Adrenal gland (tissue), 12 donors: ENCODE results near the gene ASMTL. TPM values are rescaled to one million over a fixed set of nuclear protein-coding genes. Genes with fewer than 3 reads are reported as not detected.

Experiments
- DNase-seq, 7 donors: peaks; one replicate each; pipeline ENCODE4 v3.0.0-alpha.2; 2019 to 2020
- H3K27ac ChIP-seq, 5 donors: fragments of 200-600 bp; sonication (generic) in 4 of 5; 1 replicate in 3 of 5; 2 replicates in 2 of 5; pipeline versions ENCODE4 v1.5.1 to v1.8.0; 2016 to 2020; ENCODE audit warnings: mild to moderate bottlenecking in 1 of 5
- H3K27me3 ChIP-seq: fragments of 200-600 bp; 2 replicates; pipeline ENCODE4 v1.8.0; 2021
- H3K36me3 ChIP-seq, 2 donors: fragments of 200-600 bp; replicated peaks in 1 of 2; 1 replicate in 1 of 2; 2 replicates in 1 of 2; pipeline versions ENCODE4 v1.5.1 to v1.8.0; 2018 to 2022
- H3K4me1 ChIP-seq, 2 donors: fragments of 200-600 bp; replicated peaks in 1 of 2; 1 replicate in 1 of 2; 2 replicates in 1 of 2; pipeline versions ENCODE4 v1.5.1 to v1.8.0; 2018 to 2021
- H3K4me3 ChIP-seq, 4 donors: fragments of 200-600 bp; sonication (generic) in 3 of 4; one replicate each; pipeline ENCODE4 v1.5.1; 2016 to 2018
- H3K9me3 ChIP-seq, 3 donors: fragments of 200-600 bp; sonication (generic) in 1 of 3; replicated peaks in 1 of 3; 1 replicate in 2 of 3; 2 replicates in 1 of 3; pipeline versions ENCODE4 v1.5.1 to v1.8.0; 2016 to 2021
- POLR2A ChIP-seq, 2 donors: fragments of 450-650 bp; IDR thresholded peaks; one replicate each; pipeline ENCODE4 v1.6.1; 2017; ENCODE audit warnings: antibody characterized with exemption in 2 of 2, mild to moderate bottlenecking in 2 of 2, moderate library complexity in 1 of 2
- WGBS, 4 donors: extraction: QIAGEN DNeasy Blood & Tissue Kit in 2 of 4; methylation state at CpG; one replicate each; pipeline versions ENCODE4 v1.1.5 to v1.1.7; 2013 to 2017; 5-methylcytosine and 5-hydroxymethylcytosine counted together
- intact Hi-C, 2 donors: fragments of 100-400 bp; cut with DNase I; formaldehyde crosslinking; loops; one replicate each; pipeline versions ENCODE4 v1.14.1 to v1.15.0; 2022 to 2023
- polyA plus RNA-seq, 3 donors: library from polyadenylated mRNA; stranded (reverse); fragments of 200-250 nt in 2 of 3; fragments of 350-450 nt in 1 of 3; fragmentation: Illumina TruSeq in 1 of 3; extraction: RNeasy Lipid Tissue Mini Kit (QIAGEN cat#74804) in 1 of 3; gene quantifications; one replicate each; pipeline ENCODE4 v1.2.3, GENCODE V29; 2013 to 2014
- total RNA-seq, 9 donors: library from RNA; depleted of rRNA in 4 of 9; stranded (reverse); fragments of >200 nt in 4 of 9; fragments of 120-200 nt in 1 of 9; fragmentation: NEBNext Ultra II Directional in 1 of 9; extraction: Animal tissue kit (Norgen Biotek cat#: 25700) in 1 of 9; gene quantifications; one replicate each; pipeline versions ENCODE4 v1.1.0 to v1.2.4, GENCODE V29; 2013 to 2023
- TF ChIP-seq, protein P1 (sequence below), 6 experiments: fragments of 450-650 bp in 4 of 6; fragments of 200-600 bp in 2 of 6; sonication (generic) in 1 of 6; IDR thresholded peaks; 1 replicate in 5 of 6; 2 replicates in 1 of 6; pipeline versions ENCODE4 v1.5.1 to v1.8.0; 2016 to 2021; ENCODE audit warnings: antibody characterized with exemption in 6 of 6, mild to moderate bottlenecking in 2 of 6, moderate library complexity in 1 of 6
- donor health status: healthy with polysubstance abuse.
- donor health status: Bipolar disorder and iron deficiency.
- donor health status: DM: yes; HTN: yes; CAD: no.
- donor health status: DM: no; HTN: no; CAD: no.
- donor health status: DM: no; HTN: no; CAD: no.
- donor health status: DM: yes; HTN: yes; CAD: no.

Gene ASMTL
- total and polyA plus RNA-seq, 12 donors, result 7.9 to 35.5 (median 30.9) TPM

GRCh38 chrX:1468250-1468772, 15.6 kb upstream of the ASMTL start:
- Histone ChIP-seq H3K27ac (no peak overlapping the region), H3K4me1 (no peaks in the 10 kb centered on the region), H3K4me3 (no peak overlapping the region), H3K9me3 (no peaks in the 10 kb centered on the region), H3K27me3 (peaks cover 4% of the 10 kb centered on the region), H3K36me3 (no peaks in the 10 kb centered on the region)
- no peak for TF ChIP-seq POLR2A (IDR thresholded peaks at IDR 0.05)
- TF ChIP-seq, protein P1, sequence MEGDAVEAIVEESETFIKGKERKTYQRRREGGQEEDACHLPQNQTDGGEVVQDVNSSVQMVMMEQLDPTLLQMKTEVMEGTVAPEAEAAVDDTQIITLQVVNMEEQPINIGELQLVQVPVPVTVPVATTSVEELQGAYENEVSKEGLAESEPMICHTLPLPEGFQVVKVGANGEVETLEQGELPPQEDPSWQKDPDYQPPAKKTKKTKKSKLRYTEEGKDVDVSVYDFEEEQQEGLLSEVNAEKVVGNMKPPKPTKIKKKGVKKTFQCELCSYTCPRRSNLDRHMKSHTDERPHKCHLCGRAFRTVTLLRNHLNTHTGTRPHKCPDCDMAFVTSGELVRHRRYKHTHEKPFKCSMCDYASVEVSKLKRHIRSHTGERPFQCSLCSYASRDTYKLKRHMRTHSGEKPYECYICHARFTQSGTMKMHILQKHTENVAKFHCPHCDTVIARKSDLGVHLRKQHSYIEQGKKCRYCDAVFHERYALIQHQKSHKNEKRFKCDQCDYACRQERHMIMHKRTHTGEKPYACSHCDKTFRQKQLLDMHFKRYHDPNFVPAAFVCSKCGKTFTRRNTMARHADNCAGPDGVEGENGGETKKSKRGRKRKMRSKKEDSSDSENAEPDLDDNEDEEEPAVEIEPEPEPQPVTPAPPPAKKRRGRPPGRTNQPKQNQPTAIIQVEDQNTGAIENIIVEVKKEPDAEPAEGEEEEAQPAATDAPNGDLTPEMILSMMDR (IDR thresholded peaks at IDR 0.05), result no peak
- DNase-seq, result peak in 4 of 7 donors; percentile 8 to 48 (median 30)
- 65 to 86% (median 77%) methylated on average over 10 to 20 of the region's 20 CpGs for WGBS, 4 donors
- intact Hi-C loops, result no loop called here

DNA sequence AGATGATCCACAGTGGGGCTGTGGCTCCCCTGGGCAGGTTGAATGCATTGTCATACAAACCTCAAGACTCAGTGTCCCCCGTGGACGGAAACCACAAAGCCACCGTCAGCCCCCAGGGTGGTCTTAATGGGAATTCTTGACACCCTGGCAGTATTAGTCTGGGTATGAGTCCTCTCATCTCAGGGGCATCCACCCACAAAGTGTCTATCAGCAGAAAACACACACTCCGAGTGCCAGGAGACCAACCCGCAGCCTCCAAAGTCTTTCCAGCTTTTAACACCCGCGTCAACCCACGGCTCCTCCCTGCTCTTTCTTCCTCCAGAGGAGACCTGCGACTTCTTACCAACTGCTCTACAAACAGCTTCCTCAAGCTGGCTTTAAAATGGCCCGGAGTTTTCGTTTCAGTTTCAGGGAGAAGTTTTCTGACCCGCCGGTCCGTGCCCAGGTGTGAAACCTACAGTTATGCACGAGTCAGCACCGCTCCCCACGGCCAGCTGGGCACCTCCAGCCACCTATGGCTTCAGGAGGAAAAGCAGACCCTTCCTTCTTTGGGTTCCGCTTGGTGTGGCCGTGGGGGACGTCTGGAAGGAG, 14.4 kb upstream of the ASMTL start:
- peaks cover 4% of the 10 kb centered on the region for H3K27me3 ChIP-seq
- intact Hi-C loops, result no loop called here
- no peak overlapping the region for H3K4me3 ChIP-seq
- H3K36me3 ChIP-seq, result no peaks in the 10 kb centered on the region
- TF ChIP-seq, protein P1 (IDR thresholded peaks at IDR 0.05), result no peak
- TF ChIP-seq POLR2A (IDR thresholded peaks at IDR 0.05), result no peak
- DNase-seq, result peak in 1 of 7 donors; percentile 20
- no peaks in the 10 kb centered on the region for H3K9me3 ChIP-seq
- H3K27ac ChIP-seq, result no peak overlapping the region
- H3K4me1 ChIP-seq, result no peaks in the 10 kb centered on the region
- WGBS, 4 donors, result 52 to 60% (median 53%) methylated on average over 17 to 20 of the region's 20 CpGs

DNA sequence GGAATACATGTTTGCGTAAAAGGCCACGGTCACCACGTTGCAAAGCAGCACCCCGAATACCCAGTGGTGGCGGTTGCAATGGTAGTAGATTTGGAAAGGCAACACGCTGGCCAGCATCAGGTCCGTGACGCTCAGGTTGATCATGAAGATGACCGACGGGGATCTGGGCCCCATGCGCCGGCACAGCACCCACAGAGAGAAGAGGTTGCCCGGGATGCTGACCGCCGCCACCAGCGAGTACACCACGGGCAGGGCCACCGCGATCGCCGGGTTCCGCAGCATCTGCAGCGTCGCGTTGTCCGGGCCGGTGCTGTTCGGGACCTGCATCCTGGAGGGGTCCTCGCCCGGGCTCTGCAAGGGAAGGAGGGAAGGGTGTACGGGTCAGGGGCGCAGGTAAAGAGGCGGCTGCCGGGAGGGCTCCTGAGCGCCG, 13.5 kb upstream of the ASMTL start:
- Histone ChIP-seq H3K27me3 (peaks cover 4% of the 10 kb centered on the region), H3K9me3 (no peaks in the 10 kb centered on the region), H3K4me1 (no peaks in the 10 kb centered on the region), H3K27ac (no peak overlapping the region), H3K4me3 (no peak overlapping the region), H3K36me3 (no peaks in the 10 kb centered on the region)
- TF ChIP-seq, protein P1 (IDR thresholded peaks at IDR 0.05), result no peak
- no peak for TF ChIP-seq POLR2A (IDR thresholded peaks at IDR 0.05)
- WGBS, 4 donors, result 63 to 81% (median 74%) methylated on average over 12 to 36 of the region's 36 CpGs
- intact Hi-C loops, result no loop called here
- DNase-seq, result peak in 3 of 7 donors; percentile 12 to 29 (median 19)

DNA sequence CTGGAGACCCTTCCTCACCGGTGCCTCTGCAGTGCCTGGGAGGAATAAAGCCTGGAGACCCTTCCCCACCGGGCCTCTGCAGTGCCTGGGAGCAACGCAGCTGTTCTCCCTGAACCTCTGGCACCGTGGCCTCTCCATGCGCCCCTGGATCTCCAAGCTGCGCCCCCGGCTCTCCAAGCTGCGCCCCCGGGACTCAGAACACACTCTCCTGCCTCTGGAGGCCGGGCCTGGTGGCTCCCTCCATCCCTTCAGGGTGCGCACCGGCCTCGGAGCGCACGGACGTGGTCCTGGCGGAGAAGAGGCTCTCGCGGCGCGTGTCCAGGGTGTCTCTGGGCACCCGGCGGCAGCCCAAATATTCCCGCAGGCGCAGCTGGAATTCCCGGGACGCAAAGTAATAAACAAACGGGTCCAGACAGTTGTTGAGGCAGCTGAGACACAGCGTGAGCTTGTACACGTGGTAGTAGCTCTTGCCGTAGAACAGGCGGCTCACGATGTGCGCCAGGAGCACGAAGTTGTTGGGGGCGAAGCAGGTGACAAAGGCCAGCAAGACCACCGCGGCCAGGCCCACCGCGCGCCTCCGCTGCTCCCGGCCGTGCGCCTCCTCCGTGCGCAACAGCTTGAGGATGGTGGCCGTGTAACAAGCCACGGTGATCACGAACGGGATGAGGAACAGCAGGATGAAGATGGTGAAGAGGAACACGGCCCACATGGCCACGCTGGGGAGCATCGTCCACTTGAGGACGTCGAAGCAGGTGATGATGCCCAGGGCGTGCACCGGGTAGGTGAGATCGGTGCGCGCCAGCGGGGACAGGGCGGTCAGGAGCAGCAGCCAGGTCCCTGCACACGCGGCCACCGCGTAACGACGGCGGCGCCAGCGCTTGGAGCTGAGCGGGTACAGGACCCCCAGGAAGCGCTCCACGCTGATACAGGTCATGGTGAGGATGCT, 12.8 kb upstream of the ASMTL start:
- 66 to 80% (median 72%) methylated on average over 40 to 75 of the region's 75 CpGs for WGBS, 4 donors
- peaks cover 4% of the 10 kb centered on the region for H3K27me3 ChIP-seq
- no peak overlapping the region for H3K27ac ChIP-seq
- H3K36me3 ChIP-seq, result no peaks in the 10 kb centered on the region
- no peak overlapping the region for H3K4me3 ChIP-seq
- peak in 3 of 7 donors; percentile 6 to 41 (median 19) for DNase-seq
- H3K9me3 ChIP-seq, result no peaks in the 10 kb centered on the region
- TF ChIP-seq POLR2A (IDR thresholded peaks at IDR 0.05), result no peak
- TF ChIP-seq, protein P1 (IDR thresholded peaks at IDR 0.05), result no peak
- intact Hi-C loops, result no loop called here
- no peaks in the 10 kb centered on the region for H3K4me1 ChIP-seq
